Germinal center (tissue), 1 donor: ENCODE measurements around the gene CCDC85B.

ENCODE experiments used
- DNase-seq: peaks from one replicate; pipeline ENCODE4 v3.0.0; 2012; ENCODE audit warnings: mixed read lengths, low spot score

The CCDC85B gene

GRCh38 chr11:65869643-65870306 lies 20.7 kb upstream of the CCDC85B start:
- no peak for DNase-seq

- DNase-seq = no peak
Measured at GRCh38 chr11:65870307-65870658, 20.2 kb upstream of the CCDC85B start.

GRCh38 chr11:65870706-65871681 lies 19.5 kb upstream of the CCDC85B start:
- DNase-seq = no peak

- no peak for DNase-seq
Measured at GRCh38 chr11:65871811-65872548, 18.5 kb upstream of the CCDC85B start.

GRCh38 chr11:65872586-65873317 lies 17.7 kb upstream of the CCDC85B start, which contains the start of gene EFEMP2:
Gene EFEMP2 (minus strand): TSS chr11:65872800. CDS start chr11:65872354, 446 bp downstream.
- DNase-seq = no peak

GRCh38 chr11:65873318-65874156 lies 16.9 kb upstream of the CCDC85B start:
- peak; percentile 94 for DNase-seq

GRCh38 chr11:65879617-65880016 lies 10.9 kb upstream of the CCDC85B start, which contains the start of gene CTSW:
Gene CTSW (plus strand): TSS chr11:65879837. CDS start chr11:65879855, 18 bp downstream.
- DNase-seq = no peak

GRCh38 chr11:65880027-65880426 lies 10.4 kb upstream of the CCDC85B start:
- DNase-seq = no peak

- no peak for DNase-seq
Measured at GRCh38 chr11:65880844-65881421, 9.5 kb upstream of the CCDC85B start.

- DNase-seq = no peak
Measured at GRCh38 chr11:65882120-65883057, 8.1 kb upstream of the CCDC85B start.

- DNase-seq = no peak
Measured at GRCh38 chr11:65883058-65883761, 7.3 kb upstream of the CCDC85B start.

GRCh38 chr11:65883786-65884715 lies 6.4 kb upstream of the CCDC85B start:
- DNase-seq = no peak

- DNase-seq = peak; percentile 87
Measured at GRCh38 chr11:65884716-65885092, 5.8 kb upstream of the CCDC85B start.

- DNase-seq = no peak
Measured at GRCh38 chr11:65885231-65885630, 5.2 kb upstream of the CCDC85B start.

- DNase-seq = no peak
Measured at GRCh38 chr11:65885808-65886536, 4.5 kb upstream of the CCDC85B start.

GRCh38 chr11:65886826-65887722 lies 3.4 kb upstream of the CCDC85B start:
- DNase-seq = no peak
